Measurements from ENCODE around the gene MYH9.
"Not testable (repeated sequence)": the region's sequence is repeated elsewhere in the genome, so short reads cannot be mapped to it uniquely, and the experiment has no call there.

MYH9 gene

GRCh38 chr22:36289948-36290371 is 97.8 kb downstream of the MYH9 start:
- not testable (repeated sequence) for DNase-seq

- DNase-seq: no peak
Observed at GRCh38 chr22:36289406-36289870, 98.3 kb downstream of the MYH9 start.

GRCh38 chr22:36288571-36289405 is 99.0 kb downstream of the MYH9 start:
- DNase-seq: no peak

- no peak for DNase-seq
Observed at GRCh38 chr22:36287881-36288515, 99.8 kb downstream of the MYH9 start.

- peak; percentile 59 for DNase-seq
Observed at GRCh38 chr22:36286096-36286957, 101.4 kb downstream of the MYH9 start.

- DNase-seq: no peak
Observed at GRCh38 chr22:36285545-36285944, 102.2 kb downstream of the MYH9 start.

GRCh38 chr22:36285017-36285416 is 102.8 kb downstream of the MYH9 start:
- DNase-seq: no peak

- DNase-seq: no peak
Observed at GRCh38 chr22:36284171-36284571, 103.6 kb downstream of the MYH9 start.

GRCh38 chr22:36282328-36282831 is 105.4 kb downstream of the MYH9 start:
- DNase-seq: no peak

GRCh38 chr22:36281781-36282327 is 105.9 kb downstream of the MYH9 start:
- DNase-seq: no peak

- DNase-seq: no peak
Observed at GRCh38 chr22:36280379-36280778, 107.4 kb downstream of the MYH9 start.

GRCh38 chr22:36279219-36279666 is 108.5 kb downstream of the MYH9 start:
- no peak for DNase-seq

GRCh38 chr22:36277482-36278291 is 110.1 kb downstream of the MYH9 start:
- DNase-seq: peak; percentile 65

GRCh38 chr22:36274531-36274930 is 113.2 kb downstream of the MYH9 start:
- no peak for DNase-seq

- DNase-seq: not testable (repeated sequence)
Observed at GRCh38 chr22:36271951-36272350, 115.8 kb downstream of the MYH9 start.

- DNase-seq: not testable (repeated sequence)
Observed at GRCh38 chr22:36271231-36271630, 116.5 kb downstream of the MYH9 start.

GRCh38 chr22:36267896-36268485 is 119.8 kb downstream of the MYH9 start:
- no peak for DNase-seq

GRCh38 chr22:36267058-36267457 is 120.7 kb downstream of the MYH9 start:
- no peak for DNase-seq

- not testable (repeated sequence) for DNase-seq
Observed at GRCh38 chr22:36263886-36264664, 123.7 kb downstream of the MYH9 start.

- DNase-seq: not testable (repeated sequence)
Observed at GRCh38 chr22:36263216-36263673, 124.5 kb downstream of the MYH9 start.

Data from activated CD8-positive, alpha-beta memory T cell treated with anti-CD3 and anti-CD28 coated beads, Interleukin-2, amount 50 U/mL, for 4 hours (primary cell).